SW 1271 (cell line): ENCODE results near the gene PHOSPHO1.
A peak's percentile ranks its signal among the peaks of the same experiment; 100 is the strongest.
"Not testable (repeated sequence)": the region's sequence is repeated elsewhere in the genome, so short reads cannot be mapped to it uniquely, and the experiment has no call there.

ENCODE experiments used
- DNase-seq, 2 experiments: peaks; one replicate each; lab custom pipeline; 2025; lab: John Stamatoyannopoulos, UW

PHOSPHO1 gene

DNA sequence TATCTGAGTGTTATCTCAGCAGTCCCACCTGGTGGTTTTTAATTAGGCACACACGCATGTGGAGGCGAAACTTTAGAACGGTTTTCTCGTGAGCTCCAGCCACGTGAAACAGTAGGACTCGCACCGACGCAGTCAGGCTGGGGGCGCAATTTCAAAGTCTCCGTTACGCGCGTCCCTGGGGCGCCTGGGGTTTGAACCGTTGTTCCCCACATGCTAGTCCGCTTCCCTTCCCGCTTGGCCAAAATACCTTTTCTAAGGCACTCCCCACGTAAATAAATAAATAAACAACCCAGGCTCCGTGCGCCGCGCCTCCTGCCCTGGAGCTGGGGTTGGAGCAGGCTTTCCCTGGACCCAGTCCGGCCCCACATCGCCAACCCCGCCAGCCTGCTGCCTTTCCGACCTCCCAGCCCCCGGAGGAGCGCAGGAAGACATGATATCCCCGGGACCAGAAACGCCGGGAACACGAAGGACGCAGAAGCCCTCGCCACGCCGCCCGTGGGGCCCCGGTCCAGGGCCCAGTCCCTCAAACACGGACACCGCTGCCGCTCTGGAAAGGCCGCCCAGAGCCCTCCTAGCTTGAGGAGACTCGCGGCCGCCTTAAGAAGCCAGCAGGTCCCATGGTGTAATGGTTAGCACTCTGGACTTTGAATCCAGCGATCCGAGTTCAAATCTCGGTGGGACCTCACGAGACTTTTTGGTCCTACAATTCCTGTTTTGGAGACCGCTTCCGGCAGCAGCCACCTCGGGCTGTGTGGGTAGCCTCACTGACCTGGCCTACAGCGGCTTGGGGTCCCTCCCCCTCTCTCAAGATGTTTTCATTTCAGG, 38.5 kb downstream of the PHOSPHO1 start:
- DNase-seq = peak; percentile 94 to 99

DNA sequence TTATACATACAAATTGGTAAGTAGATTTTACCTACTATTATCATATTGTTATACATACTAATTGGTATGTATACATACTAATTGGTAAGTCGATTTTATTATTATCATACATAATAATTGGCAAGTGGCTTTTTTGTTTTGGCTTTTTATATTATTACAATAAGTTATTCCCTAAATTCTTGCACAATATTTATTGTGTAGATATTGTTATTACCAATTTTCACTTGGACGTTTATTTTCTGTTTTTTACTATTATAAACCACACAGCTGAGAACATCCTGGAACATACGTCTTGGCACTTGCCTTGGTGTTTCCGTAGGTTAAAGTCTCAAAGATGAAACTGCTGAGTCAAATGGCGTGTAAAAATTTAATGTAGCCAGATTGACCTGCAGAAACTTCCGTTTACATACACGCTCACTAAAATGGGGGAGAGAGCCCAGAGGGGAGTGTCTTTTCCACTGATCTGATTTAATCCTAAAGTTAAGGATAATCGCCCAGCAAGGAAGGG, 39.1 kb downstream of the PHOSPHO1 start:
- DNase-seq = no peak

DNA sequence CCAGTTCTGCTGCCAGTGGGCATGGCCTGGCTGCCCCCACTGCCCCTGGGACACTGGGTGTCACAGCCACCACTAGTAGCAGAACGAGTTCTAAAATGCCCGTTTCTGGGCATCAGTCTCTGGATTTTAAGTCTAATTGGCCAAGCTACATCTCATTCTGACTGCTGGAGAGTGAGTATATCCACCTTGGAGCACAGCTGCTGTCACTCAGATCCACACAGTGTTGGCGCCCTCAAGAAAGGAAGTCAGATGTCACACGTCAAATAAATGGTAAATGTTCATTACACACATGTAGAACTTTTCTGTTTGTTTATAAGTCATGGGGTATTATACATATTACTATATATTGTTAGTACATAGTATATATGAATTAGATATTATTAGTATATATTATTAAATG, 39.7 kb downstream of the PHOSPHO1 start:
- no peak for DNase-seq

DNA sequence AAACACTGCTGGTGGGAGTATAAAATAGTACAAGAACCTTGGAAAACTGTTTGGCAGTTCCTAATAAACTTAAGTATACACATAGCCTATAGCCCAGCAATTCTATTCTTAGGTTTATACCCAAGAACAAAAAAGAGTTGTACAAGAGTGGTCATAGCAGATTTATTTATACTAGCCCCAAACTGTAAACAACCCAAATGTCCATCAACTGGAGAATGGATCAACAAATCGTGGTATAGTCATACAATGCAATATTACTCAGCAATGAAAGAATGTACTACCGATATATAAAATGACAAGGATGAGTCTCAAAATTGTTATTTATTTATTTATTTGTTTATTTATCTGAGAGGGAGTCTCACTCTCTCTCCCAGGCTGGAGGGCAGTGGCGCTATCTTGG, 43.3 kb downstream of the PHOSPHO1 start:
- DNase-seq = no peak

DNA sequence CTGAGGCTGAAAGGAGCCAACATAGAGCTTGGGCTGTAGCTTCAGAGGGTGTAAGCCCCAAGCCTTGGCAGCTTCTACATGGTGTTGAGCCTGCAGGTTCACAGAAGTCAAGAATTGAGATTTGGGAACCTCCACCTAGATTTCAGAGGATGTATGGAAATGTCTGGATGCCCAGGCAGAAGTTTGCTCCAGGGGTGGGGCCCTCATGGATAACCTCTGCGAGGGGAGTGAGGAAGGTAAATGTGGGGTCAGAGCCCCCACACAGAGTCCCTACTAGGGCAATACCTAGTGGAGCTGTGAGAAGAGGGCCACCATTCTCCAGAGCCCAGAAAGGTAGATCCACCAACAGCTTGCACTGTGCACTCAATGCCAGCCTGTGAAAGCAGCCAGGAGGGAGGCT, 45.2 kb downstream of the PHOSPHO1 start:
- DNase-seq = not testable (repeated sequence)

DNA sequence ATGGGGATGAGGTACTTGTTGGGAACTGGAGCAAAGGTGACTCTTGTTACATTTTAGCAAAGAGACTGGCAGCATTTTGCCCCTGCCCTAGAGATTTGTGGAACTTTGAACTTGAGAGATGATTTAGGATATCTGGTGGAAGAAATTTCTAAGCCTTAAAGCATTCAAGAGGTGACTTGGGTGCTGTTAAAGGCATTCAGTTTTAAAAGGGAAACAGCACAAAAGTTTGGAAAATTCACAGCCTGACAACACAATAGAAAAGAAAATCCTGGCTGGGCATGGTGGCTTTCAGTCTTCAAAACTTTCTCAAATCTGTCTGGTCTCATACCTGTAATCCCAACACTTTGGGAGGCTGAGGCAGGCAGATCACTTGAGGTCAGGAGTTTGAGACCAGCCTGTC, 46.1 kb downstream of the PHOSPHO1 start:
- DNase-seq = not testable (repeated sequence)

DNA sequence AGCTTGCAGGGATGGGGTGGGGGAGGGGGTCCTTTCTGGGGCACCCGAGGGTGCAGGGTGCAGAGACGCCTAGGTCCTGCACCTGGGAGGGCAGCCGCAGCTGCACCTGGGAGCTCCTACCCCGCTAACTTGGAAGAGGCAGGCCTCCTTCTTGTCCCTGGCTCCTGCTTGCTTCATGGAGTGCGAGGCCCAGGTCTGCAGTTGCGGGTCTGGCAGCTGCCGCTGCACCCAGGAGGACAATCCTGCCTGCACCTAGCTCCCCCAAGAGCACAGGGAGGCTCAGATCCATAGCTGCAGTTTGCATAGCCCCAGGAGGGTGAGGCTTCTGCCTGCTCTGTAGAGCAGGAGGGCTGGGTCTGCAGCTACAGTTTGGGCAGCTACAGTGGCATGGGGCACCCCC, 46.8 kb downstream of the PHOSPHO1 start:
- DNase-seq = no peak

DNA sequence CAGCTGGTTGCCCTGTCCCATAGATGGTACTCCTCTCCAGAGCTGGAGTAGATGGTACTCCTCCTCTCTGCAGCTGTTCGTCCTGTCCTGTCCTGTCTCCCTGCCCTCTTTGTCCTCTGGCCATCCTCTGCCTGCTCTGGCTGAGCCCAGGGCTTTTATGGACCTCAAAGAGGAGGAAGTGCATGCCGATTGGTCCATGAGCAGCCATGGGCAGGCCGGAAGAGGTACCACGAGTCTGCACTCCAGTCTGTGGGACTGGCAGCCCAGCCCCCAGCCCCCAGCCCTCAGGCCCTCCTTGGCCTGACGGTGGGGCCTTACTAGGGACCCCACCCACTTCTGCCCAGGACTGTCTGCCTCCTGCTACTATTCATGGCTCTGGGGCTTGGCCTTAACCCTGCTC, 47.2 kb downstream of the PHOSPHO1 start:
- no peak for DNase-seq

DNA sequence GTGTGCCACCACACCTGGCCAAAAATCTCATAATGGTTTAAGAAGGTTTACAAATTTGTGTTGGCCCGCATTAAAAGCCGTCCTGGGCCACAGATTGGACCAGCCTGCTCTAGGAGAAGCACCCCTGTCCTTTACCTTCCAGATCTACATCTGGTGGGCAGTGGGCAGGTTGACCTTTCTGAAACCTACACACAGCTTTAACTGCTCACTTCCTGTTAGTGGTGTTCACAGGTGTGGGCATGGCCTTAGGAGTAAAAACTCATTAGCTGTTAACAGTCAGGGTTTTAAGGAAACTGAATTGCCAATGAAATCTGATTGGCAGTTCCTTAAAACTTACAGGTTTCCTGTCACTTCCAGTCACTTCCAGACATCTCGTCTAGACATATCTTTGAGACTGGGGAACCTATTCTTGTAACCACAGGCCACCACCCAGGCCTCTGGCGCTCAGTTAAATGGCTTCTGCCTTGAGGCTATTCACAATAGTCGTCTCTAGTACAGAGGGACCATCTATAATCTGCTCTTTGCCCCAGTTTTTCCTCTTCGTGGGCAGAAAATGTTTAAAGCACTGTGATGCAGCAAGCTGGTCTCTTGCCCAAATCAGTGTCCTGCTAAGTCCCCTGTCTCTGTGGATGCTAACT, 49.5 kb downstream of the PHOSPHO1 start:
- DNase-seq = no peak

DNA sequence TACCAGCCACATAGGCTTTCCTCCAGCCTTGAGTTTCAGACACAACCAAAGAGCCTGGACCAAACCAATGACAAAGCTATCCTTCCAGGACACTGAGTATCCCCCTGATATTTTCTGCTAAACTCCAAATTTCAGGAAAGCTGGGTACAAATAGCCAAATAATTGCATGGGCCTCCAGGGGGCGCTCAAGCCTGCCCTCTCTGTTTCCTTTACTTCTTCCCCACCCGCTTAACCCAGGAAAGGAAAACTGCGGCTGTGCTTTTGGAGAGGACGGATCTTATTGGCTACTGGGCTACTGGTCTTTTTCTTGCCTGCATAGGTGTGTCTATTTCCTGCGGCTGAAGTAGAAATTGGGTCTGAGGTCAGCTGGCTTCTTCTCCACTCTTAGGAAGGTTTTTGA, 50.3 kb downstream of the PHOSPHO1 start:
- peak in 1 of 2 experiments; percentile 62 for DNase-seq

DNA sequence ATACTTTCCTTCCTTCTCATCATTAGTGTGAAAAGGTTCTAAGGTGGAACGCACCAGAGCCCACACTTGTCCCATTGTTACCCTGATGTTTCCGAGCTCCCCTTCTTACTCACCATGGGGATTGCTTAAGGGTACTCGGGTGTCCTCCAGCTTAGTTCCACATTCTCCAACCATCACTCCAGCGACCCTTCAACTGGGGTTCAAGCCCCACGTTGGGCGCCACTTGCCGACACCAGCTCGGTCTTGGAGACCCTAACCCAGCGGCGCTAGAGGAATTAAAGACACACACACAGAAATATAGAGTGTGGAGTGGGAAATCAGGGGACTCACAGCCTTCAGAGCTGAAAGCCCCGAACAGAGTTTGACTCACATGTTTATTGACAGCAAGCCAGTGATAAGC, 54.6 kb downstream of the PHOSPHO1 start:
- not testable (repeated sequence) for DNase-seq
